Skeletal muscle tissue (tissue), 4 donors: ENCODE measurements around the gene DAPK2. TPM values are rescaled to one million over a fixed set of nuclear protein-coding genes. Genes with fewer than 3 reads are reported as not detected.
"Not testable (repeated sequence)": the region's sequence is repeated elsewhere in the genome, so short reads cannot be mapped to it uniquely, and the experiment has no call there.

Experiments
- H3K27ac ChIP-seq: one replicate; pipeline ENCODE4 v1.7.0; 2013; ENCODE audit warnings: mild to moderate bottlenecking, low read depth, low read length, inconsistent platforms
- H3K27me3 ChIP-seq, 3 donors: one replicate each; pipeline ENCODE4 v1.7.0; 2013; ENCODE audit warnings: low read length in 3 of 3; ENCODE audit not compliant: control insufficient read depth in 3 of 3, insufficient read depth in 3 of 3
- H3K36me3 ChIP-seq, 3 donors: one replicate each; pipeline ENCODE4 v1.7.0; 2013; ENCODE audit warnings: low read length in 3 of 3; ENCODE audit not compliant: control insufficient read depth in 3 of 3, insufficient read depth in 3 of 3
- H3K4me1 ChIP-seq, 3 donors: one replicate each; pipeline ENCODE4 v1.7.0; 2013; ENCODE audit warnings: low read length in 3 of 3, mild to moderate bottlenecking in 3 of 3; ENCODE audit not compliant: control insufficient read depth in 3 of 3, insufficient read depth in 3 of 3
- H3K4me3 ChIP-seq, 3 donors: one replicate each; pipeline ENCODE4 v1.7.0; 2013; ENCODE audit warnings: low read length in 3 of 3
- H3K9ac ChIP-seq, 3 donors: one replicate each; pipeline ENCODE4 v1.7.0; 2013; ENCODE audit warnings: low read length in 3 of 3, mild to moderate bottlenecking in 3 of 3, moderate library complexity in 2 of 3, low read depth in 1 of 3
- H3K9me3 ChIP-seq, 3 donors: one replicate each; pipeline ENCODE4 v1.7.0; 2013; ENCODE audit warnings: low read length in 3 of 3; ENCODE audit not compliant: control insufficient read depth in 3 of 3
- total RNA-seq: library from RNA; depleted of rRNA; stranded (reverse); fragments of >200 nt; gene quantifications from one replicate; pipeline ENCODE4 v1.2.3, GENCODE V29; 2014
- donor health status: Osteomylitis.

DAPK2 gene
- total RNA-seq, 1 donor from 2014 or later, result 2.6 TPM

DNA sequence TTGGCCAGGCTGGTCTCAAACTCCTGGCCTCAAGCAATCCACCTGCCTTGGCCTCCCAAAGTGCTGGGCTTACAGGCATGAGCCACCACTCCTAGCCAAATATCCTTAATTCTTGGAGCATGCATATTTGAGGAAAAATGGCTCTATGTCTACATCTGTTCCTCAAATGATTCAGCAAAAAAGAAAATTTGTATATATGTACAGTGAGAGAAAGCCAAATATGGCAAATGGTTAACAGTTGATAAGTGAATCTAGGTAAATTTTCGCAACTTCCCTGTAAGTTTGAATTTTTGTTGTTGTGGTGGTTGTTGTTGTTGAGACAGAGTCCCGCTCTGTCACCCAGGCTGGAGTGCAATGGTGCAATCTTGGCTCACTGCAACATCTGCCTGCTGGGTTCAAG, 12.8 kb upstream of the DAPK2 start:
- not testable (repeated sequence) for H3K27ac ChIP-seq, H3K4me1 ChIP-seq, H3K4me3 ChIP-seq, H3K9me3 ChIP-seq, H3K9ac ChIP-seq, H3K36me3 ChIP-seq, H3K27me3 ChIP-seq

DNA sequence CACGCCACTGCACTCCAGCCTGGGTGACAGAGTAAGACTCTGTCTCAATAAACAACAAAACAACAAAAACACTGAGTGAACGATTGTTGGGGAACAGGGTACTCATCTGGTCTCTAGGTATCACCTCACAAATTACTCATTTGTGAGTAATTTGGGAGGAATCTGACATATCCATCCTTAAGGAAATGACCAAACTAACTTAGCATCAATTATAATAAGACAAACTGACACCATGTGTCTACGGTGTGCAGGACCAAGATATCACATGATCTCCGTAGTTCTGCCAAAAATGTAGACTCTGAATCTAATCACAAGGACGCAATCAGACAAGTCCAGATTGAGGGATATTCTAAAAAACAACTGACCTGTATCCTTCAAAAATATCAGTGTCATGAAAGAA, 12.0 kb upstream of the DAPK2 start:
- H3K4me3 ChIP-seq, result no peak overlapping the region

DNA sequence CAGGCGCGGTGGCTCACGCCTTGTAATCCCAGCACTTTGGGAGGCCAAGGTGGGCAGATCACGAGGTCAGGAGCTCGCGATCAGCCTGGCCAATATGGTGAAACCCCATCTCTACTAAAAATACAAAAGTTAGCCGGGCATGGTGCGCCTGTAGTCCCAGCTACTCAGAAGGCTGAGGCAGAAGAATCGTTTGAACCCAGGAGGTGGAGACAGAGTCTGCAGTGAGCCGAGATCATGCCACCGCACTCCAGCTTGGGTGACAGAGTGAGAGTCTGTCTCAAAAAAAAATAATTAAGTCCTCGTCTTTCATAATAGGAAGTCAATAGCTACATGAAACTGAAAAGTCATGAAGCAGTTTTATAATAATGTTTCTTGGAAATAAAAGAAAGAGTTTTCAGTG, 7.4 kb upstream of the DAPK2 start:
- H3K9me3 ChIP-seq, H3K9ac ChIP-seq, H3K4me1 ChIP-seq, H3K36me3 ChIP-seq, H3K27me3 ChIP-seq, H3K4me3 ChIP-seq, H3K27ac ChIP-seq: not testable (repeated sequence)

More for the DNA sequence above, 12.0 kb upstream of the DAPK2 start:
- no peak overlapping the region for H3K27ac ChIP-seq
- H3K4me1 ChIP-seq, result no peaks in the 10 kb centered on the region
- no peaks in the 10 kb centered on the region for H3K9me3 ChIP-seq
- no peak overlapping the region for H3K9ac ChIP-seq
- no peaks in the 10 kb centered on the region for H3K36me3 ChIP-seq
- H3K27me3 ChIP-seq, result no peaks in the 10 kb centered on the region

DNA sequence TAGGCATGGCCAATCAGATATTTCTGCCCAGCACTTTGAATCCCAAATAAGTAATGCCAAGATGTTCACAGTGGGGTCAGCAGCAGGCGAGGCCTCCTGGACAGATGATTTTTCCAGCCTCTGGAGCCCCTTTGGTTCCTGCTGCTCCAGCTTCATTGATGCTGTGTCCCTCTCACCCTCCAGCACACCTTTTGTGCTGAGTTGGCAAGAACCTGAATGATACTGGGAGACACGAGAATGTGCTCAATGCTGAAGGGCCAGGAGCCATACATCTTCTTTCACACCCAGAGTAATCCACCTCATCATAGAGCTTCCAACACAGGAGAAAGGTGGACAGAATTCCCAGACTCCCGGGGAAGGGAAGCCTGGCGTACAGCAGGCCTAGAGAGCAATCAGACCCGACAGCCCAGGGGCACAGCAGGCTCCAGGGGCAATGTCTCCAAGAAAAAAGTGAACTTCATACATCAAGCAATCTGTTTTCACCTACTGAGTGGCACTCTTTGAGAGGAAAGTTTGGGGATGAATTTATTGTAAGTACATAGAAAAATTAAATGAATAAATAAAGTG, 6.7 kb upstream of the DAPK2 start:
- Histone ChIP-seq H3K9ac (no peak overlapping the region), H3K27me3 (no peaks in the 10 kb centered on the region), H3K27ac (no peak overlapping the region), H3K4me1 (peaks cover 0 to 3% (median 0%) of the 10 kb centered on the region in 3 donors), H3K9me3 (no peaks in the 10 kb centered on the region), H3K4me3 (no peak overlapping the region), H3K36me3 (no peaks in the 10 kb centered on the region)

DNA sequence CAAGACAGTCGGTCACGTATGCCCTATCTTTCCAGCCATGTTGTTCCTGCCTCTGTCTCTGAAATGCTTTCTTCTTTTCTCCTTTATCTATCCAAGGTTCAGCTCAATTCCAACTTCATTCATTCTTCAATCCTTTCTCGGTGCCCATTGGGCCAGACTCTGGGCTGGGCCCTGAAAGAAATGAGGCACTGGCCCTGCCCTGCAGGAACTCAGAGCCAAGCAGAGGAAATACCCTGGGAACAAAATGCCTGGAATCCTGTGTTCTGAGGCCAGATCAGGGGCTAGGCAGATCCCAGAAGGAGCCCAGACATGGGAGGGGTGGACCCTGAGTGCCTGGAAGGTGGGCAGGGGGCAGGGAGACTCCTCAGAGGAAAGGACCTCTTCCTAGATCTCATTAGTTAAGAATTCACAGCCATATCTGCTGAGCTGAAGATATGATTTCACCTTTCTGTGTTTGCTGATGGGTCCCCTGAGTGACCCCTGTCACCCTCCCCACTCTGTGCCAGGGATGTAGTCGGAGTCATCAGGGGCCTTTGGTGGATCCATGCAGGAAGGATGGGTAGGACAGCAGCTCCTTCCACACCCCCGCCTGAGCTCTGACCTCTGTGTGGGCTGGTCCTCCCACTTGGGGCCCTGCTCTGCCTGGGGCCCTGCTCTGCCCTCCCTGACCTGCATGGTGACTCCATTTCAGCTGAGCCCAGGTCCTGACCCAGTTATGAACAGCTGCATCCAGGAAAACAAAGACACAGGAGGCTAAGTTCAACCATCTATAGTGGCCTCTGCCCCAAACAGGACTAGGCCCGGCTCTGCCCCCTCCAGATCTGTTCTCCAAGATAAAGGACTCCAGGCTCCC, 5.3 kb upstream of the DAPK2 start:
- Histone ChIP-seq H3K27me3 (no peaks in the 10 kb centered on the region), H3K4me3 (no peak overlapping the region)

DNA sequence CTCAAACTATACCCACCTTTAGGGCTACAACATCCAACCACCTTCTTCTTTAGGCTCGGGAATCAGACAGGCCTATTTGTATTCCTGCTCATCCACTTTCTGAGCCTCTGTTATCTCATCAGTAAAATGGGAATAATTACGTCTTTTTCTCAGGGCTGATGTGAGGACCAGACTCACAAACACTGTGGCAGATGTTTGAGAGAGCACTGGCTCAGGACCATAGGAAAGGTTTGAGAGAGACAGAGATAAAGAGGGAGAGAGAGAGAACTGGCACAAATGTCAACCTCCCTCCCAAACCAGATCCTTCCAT, 4.8 kb upstream of the DAPK2 start:
- Histone ChIP-seq H3K4me1 (peaks cover 7 to 11% (median 9%) of the 10 kb centered on the region in 3 donors), H3K9me3 (no peaks in the 10 kb centered on the region), H3K36me3 (no peaks in the 10 kb centered on the region), H3K27me3 (no peaks in the 10 kb centered on the region), H3K9ac (no peak overlapping the region), H3K4me3 (no peak overlapping the region), H3K27ac (no peak overlapping the region)

More for the DNA sequence above, 5.3 kb upstream of the DAPK2 start:
- no peaks in the 10 kb centered on the region for H3K9me3 ChIP-seq
- no peak overlapping the region for H3K9ac ChIP-seq
- peaks cover 5 to 9% (median 6%) of the 10 kb centered on the region in 3 donors for H3K4me1 ChIP-seq
- no peaks in the 10 kb centered on the region for H3K36me3 ChIP-seq
- no peak overlapping the region for H3K27ac ChIP-seq

DNA sequence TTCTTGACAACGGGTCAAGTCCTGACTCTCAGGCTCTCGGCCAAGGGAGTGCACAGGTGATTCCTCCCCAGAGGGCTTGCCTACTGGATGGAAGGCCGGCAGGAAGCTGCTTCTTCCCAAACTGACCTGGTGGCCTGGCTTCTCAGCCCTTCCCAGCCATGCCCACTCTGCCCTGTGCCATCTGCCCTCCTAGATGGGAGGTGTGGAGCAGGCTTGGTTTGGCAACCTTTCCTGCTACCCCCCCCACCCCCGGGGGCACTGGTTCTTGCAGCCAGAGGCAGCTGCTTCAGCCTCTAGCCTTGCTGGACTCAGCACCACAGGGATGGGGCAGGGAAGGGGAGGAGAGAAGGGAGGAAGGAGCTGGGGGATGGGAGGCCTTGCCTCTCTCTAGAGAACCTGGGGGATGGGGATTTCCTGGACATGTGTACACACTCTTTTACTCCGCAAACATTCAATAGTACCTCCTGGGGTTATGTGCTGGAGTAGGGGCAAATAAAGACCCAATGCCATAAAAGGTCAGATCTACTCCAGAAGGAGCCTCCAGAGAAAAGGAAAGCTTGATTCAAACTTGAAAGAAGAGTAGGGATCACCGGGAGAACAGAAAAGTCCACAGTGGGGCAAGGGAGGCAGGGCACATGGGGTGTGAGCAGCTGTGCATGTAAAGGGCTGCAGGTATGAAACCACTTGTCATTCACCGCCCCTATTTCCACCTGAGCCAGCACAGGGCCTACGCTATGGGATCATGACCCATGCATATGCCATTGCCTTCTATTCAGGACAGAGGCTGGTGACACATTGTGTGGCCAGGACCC, 4.2 kb upstream of the DAPK2 start:
- H3K9me3 ChIP-seq, result no peaks in the 10 kb centered on the region
- H3K9ac ChIP-seq, result no peak overlapping the region
- H3K36me3 ChIP-seq, result no peaks in the 10 kb centered on the region
- no peaks in the 10 kb centered on the region for H3K27me3 ChIP-seq
- H3K27ac ChIP-seq, result no peak overlapping the region
- no peak overlapping the region for H3K4me3 ChIP-seq
- peaks cover 9 to 13% (median 11%) of the 10 kb centered on the region in 3 donors for H3K4me1 ChIP-seq

DNA sequence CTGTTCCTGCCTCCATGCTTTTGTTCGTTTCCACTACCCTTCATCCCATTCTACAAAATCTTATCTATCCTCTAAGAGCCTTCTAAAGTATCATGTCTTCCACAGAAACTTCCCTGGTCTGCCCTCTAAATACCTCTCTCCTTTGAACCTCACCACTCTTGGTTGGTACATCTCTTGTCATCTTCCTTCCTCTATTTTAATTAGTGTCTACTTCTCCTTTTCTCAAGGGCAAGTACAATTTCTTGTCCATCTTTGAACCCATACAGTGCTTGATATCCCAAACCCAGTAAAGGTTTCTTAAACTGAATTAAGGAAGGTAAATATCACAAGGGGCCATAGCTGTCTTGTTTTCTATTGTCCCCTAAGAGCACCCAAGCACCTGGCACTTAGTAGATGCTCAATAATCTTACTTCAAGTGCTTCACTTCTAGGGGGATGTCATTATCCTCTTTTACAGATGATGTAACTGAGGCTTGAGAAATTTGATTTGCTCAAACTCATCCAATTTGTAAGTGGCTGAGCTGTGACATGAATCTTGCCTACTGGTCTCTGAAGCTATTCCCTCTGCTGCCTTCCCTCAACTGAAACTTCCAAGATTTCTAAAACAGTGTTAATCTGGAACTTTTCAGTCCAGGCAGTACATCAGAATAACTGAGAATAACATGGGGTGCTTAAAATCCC, 2.6 kb upstream of the DAPK2 start:
- Histone ChIP-seq H3K27me3 (no peaks in the 10 kb centered on the region), H3K36me3 (no peaks in the 10 kb centered on the region), H3K9ac (no peak overlapping the region), H3K4me3 (no peak overlapping the region), H3K9me3 (no peaks in the 10 kb centered on the region), H3K27ac (no peak overlapping the region), H3K4me1 (peaks cover 25 to 29% (median 27%) of the 10 kb centered on the region in 3 donors)

DNA sequence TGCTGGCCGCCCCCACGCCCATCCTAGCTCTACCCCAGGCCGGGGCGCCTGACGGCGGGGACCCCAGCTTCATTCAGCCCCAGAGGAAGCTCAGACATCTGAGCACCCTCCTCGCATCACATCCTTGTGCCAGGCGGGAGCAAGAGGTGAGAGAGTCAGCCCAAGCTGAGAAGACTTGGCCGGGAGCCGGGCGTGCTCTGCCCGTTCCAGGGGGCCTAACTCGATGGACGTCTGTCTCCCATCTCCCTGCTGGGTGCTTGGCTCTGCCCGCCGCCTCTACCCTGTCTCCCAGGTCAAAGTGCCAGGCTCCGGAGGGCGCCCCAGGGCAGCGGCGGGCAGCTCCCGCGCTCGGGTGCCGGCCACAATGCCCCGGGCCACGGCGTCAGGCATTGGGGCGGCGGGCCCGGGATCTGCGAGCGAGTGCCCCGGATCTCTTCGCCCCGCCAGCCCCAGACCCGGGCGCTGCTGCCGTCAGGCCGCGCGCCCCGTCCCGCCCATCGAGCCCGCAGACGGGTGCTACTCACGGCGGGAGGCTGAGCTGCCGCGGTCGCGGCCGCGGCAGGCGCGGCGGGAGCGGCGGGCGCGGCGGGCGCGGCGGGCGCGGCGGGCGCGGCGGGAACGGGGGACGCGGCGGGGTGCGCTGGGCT, 388 bp downstream of the DAPK2 start:
- H3K36me3 ChIP-seq, result peaks cover 0 to 2% (median 0%) of the 10 kb centered on the region in 3 donors
- H3K4me1 ChIP-seq, result peaks cover 49 to 56% (median 54%) of the 10 kb centered on the region in 3 donors
- peak overlapping the region; percentile 57 for H3K27ac ChIP-seq
- peak overlapping the region; percentile 74 to 85 (median 79) for H3K9ac ChIP-seq
- no peaks in the 10 kb centered on the region for H3K27me3 ChIP-seq
- no peaks in the 10 kb centered on the region for H3K9me3 ChIP-seq
- H3K4me3 ChIP-seq, result peak overlapping the region; percentile 77 to 90 (median 87)
